ENCODE data around the gene RAB11FIP3. TPM values are rescaled to one million over a fixed set of nuclear protein-coding genes. Genes with fewer than 3 reads are reported as not detected.

RAB11FIP3 gene
- total and polyA plus RNA-seq, 2 of the 13 experiments (the other 11 are each of a cell fraction or from before 2014, with no cell fraction given) = 34.3 to 57.6 TPM

DNA sequence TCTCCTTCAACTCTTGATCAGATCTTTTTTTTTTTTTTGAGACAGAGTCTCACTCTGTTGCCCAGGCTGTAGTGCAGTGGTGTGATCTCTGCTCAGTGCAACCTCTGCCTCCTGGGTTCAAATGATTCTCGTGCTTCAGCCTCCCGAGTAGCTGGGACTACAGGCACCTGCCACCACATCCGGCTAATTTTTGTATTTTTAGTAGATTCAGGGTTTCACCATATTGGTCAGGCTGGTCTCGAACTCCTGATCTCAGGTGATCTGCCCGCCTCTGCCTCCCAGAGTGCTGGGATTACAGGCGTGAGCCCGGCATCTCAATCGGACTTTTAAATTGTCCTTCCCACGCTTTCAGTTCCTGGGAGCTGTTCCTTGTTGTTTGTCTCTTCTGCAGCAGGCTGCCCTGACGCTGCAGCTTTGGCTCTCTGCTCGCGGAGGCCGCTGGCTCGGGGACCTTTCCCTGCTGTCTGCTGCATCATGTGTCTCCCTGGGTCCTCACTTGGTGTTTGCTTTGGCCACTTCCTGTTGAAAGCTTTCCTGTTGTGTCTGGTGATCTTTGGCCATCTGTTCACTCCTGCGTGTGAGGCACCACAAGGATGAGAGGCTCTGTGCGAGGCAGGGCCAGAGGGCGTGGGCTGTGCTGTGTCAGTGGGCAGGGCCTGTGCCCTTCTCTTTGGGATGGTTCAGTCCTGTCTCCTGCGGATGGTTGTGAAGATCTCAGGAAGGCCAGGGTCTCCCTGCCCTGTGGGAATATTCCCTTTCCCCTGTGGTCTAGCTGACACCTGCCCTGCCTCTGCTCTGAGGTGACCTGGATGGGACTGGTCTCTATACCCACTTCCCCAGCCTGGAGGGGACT lies 83.7 kb downstream of the RAB11FIP3 start (continued):
- TF ChIP-seq, protein P1, sequence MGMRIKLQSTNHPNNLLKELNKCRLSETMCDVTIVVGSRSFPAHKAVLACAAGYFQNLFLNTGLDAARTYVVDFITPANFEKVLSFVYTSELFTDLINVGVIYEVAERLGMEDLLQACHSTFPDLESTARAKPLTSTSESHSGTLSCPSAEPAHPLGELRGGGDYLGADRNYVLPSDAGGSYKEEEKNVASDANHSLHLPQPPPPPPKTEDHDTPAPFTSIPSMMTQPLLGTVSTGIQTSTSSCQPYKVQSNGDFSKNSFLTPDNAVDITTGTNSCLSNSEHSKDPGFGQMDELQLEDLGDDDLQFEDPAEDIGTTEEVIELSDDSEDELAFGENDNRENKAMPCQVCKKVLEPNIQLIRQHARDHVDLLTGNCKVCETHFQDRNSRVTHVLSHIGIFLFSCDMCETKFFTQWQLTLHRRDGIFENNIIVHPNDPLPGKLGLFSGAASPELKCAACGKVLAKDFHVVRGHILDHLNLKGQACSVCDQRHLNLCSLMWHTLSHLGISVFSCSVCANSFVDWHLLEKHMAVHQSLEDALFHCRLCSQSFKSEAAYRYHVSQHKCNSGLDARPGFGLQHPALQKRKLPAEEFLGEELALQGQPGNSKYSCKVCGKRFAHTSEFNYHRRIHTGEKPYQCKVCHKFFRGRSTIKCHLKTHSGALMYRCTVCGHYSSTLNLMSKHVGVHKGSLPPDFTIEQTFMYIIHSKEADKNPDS (CRISPR knock-in tag; IDR thresholded peaks at IDR 0.05) = no peak
- TF ChIP-seq SALL1 (CRISPR knock-in tag; IDR thresholded peaks at IDR 0.05) (peak; percentile 98), NR2F1 (CRISPR knock-in tag; IDR thresholded peaks at IDR 0.05) (peak; percentile 53 to 75; a peak in 3 of 4 replicates), ISL2 (CRISPR knock-in tag; IDR thresholded peaks at IDR 0.05) (peak; percentile 78; the same call in 1 of the 2 replicates), ZNF605 (CRISPR knock-in tag; IDR thresholded peaks at IDR 0.05) (peak; percentile 82), TOE1 (CRISPR knock-in tag; IDR thresholded peaks at IDR 0.05) (no peak), NONO (IDR thresholded peaks at IDR 0.05) (no peak), NONO (CRISPR knock-in tag; conservative IDR thresholded peaks at IDR 0.05) (peak; percentile 98), KLF6 (CRISPR knock-in tag; IDR thresholded peaks at IDR 0.05) (0 out of 2 replicates have a peak, but pooled peaks have one; percentile 72), ATF7 (IDR thresholded peaks at IDR 0.05) (no peak), ATF7 (CRISPR knock-in tag; IDR thresholded peaks at IDR 0.05) (no peak; the same call in 1 of the 2 replicates), TCF12 (IDR thresholded peaks at IDR 0.05) (no peak), TCF12 (CRISPR knock-in tag; IDR thresholded peaks at IDR 0.05) (no peak), PHF21A (CRISPR knock-in tag; IDR thresholded peaks at IDR 0.05) (peak; percentile 96), DNMT3B (CRISPR knock-in tag; conservative IDR thresholded peaks at IDR 0.05) (no peak; the same call in 1 of the 2 replicates), ZBTB21 (CRISPR knock-in tag; IDR thresholded peaks at IDR 0.05) (peak; percentile 13; the same call in 1 of the 2 replicates), SP140L (CRISPR knock-in tag; IDR thresholded peaks at IDR 0.05; ENCODE audit: borderline replicate concordance) (no peak), KDM2A (CRISPR knock-in tag; IDR thresholded peaks at IDR 0.05; ENCODE audit: borderline replicate concordance, low read depth) (peak; percentile 72; the same call in 1 of the 2 replicates), GABPB1 (CRISPR knock-in tag; IDR thresholded peaks at IDR 0.05) (peak; percentile 86), SRF (IDR thresholded peaks at IDR 0.05; ENCODE audit: low read depth, low read length) (no peak)
- TF ChIP-seq, protein P2, sequence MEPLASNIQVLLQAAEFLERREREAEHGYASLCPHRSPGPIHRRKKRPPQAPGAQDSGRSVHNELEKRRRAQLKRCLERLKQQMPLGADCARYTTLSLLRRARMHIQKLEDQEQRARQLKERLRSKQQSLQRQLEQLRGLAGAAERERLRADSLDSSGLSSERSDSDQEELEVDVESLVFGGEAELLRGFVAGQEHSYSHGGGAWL (CRISPR knock-in tag; IDR thresholded peaks at IDR 0.05) = no peak; the same call in 1 of the 2 replicates
- TF ChIP-seq, protein P3, sequence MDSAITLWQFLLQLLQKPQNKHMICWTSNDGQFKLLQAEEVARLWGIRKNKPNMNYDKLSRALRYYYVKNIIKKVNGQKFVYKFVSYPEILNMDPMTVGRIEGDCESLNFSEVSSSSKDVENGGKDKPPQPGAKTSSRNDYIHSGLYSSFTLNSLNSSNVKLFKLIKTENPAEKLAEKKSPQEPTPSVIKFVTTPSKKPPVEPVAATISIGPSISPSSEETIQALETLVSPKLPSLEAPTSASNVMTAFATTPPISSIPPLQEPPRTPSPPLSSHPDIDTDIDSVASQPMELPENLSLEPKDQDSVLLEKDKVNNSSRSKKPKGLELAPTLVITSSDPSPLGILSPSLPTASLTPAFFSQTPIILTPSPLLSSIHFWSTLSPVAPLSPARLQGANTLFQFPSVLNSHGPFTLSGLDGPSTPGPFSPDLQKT (CRISPR knock-in tag; IDR thresholded peaks at IDR 0.05; ENCODE audit: borderline replicate concordance) = no peak
- TF ChIP-seq, protein P4, sequence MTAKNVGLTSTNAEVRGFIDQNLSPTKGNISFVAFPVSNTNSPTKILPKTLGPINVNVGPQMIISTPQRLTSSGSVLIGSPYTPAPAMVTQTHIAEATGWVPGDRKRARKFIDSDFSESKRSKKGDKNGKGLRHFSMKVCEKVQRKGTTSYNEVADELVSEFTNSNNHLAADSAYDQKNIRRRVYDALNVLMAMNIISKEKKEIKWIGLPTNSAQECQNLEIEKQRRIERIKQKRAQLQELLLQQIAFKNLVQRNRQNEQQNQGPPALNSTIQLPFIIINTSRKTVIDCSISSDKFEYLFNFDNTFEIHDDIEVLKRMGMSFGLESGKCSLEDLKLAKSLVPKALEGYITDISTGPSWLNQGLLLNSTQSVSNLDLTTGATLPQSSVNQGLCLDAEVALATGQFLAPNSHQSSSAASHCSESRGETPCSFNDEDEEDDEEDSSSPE (CRISPR knock-in tag; IDR thresholded peaks at IDR 0.05) = peak; percentile 56
- TF ChIP-seq, protein P5, sequence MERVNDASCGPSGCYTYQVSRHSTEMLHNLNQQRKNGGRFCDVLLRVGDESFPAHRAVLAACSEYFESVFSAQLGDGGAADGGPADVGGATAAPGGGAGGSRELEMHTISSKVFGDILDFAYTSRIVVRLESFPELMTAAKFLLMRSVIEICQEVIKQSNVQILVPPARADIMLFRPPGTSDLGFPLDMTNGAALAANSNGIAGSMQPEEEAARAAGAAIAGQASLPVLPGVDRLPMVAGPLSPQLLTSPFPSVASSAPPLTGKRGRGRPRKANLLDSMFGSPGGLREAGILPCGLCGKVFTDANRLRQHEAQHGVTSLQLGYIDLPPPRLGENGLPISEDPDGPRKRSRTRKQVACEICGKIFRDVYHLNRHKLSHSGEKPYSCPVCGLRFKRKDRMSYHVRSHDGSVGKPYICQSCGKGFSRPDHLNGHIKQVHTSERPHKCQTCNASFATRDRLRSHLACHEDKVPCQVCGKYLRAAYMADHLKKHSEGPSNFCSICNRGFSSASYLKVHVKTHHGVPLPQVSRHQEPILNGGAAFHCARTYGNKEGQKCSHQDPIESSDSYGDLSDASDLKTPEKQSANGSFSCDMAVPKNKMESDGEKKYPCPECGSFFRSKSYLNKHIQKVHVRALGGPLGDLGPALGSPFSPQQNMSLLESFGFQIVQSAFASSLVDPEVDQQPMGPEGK (CRISPR knock-in tag; IDR thresholded peaks at IDR 0.05) = peak; percentile 64
